ENCODE data around the gene USP50.
"Not testable (repeated sequence)": the region's sequence is repeated elsewhere in the genome, so short reads cannot be mapped to it uniquely, and the experiment has no call there.

The USP50 gene

DNA sequence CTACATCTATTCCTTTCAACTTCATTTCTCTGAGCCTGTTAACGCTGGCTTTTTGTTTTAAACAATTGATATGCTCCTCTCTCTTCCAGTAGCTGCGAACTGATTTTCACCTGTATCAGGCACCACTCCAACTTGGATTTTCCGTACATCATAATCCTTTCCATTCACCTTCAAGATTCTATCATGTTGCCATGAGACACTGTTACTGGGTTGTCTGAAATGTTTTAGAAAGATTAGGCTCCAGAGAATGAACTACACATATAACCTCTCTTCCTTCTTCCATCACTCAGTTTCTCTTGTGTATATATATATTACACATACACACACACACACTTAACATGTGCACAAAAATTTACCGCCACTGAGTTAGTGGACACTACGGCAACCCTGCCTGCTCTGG, at the start of gene USP50:
TSS of gene USP50 (minus strand) at position 101 of the 400 bp plus-strand sequence. CDS start 141 bp downstream, outside the sequence.
- H3K4me1 ChIP-seq (ENCODE audit: control insufficient read depth in 5 of 5, insufficient read depth in 5 of 5, low read length in 5 of 5) = peaks cover 0 to 5% (median 0%) of the 10 kb centered on the region in 5 donors
- H3K4me3 ChIP-seq (ENCODE audit: low read depth in 1 of 5, low read length in 5 of 5) = no peak within 1 kb of the TSS
- H3K9me3 ChIP-seq (ENCODE audit: control insufficient read depth in 5 of 5, low read length in 5 of 5) = no peaks in the 10 kb centered on the region
- H3K27me3 ChIP-seq (ENCODE audit: control insufficient read depth in 5 of 5, insufficient read depth in 4 of 5, low read length in 5 of 5) = no peaks in the 10 kb centered on the region
- H3K27ac ChIP-seq (ENCODE audit: low read depth, low read length) = no peak within 1 kb of the TSS
- H3K9ac ChIP-seq (ENCODE audit: low read length in 5 of 5) = no peak within 1 kb of the TSS
- H3K36me3 ChIP-seq (ENCODE audit: control insufficient read depth in 5 of 5, insufficient read depth in 5 of 5, low read length in 5 of 5) = no peaks in the 10 kb centered on the region

- peaks cover 45 to 80% (median 62%) of the 10 kb centered on the region in 5 donors for H3K36me3 ChIP-seq (ENCODE audit: control insufficient read depth in 5 of 5, insufficient read depth in 5 of 5, low read length in 5 of 5)
- H3K27me3 ChIP-seq (ENCODE audit: control insufficient read depth in 5 of 5, insufficient read depth in 4 of 5, low read length in 5 of 5) = no peaks in the 10 kb centered on the region
- no peak overlapping the region for H3K4me3 ChIP-seq (ENCODE audit: low read depth in 1 of 5, low read length in 5 of 5)
- no peak overlapping the region for H3K9ac ChIP-seq (ENCODE audit: low read length in 5 of 5)
- H3K9me3 ChIP-seq (ENCODE audit: control insufficient read depth in 5 of 5, low read length in 5 of 5) = no peaks in the 10 kb centered on the region
- H3K27ac ChIP-seq (ENCODE audit: low read depth, low read length) = no peak overlapping the region
- H3K4me1 ChIP-seq (ENCODE audit: control insufficient read depth in 5 of 5, insufficient read depth in 5 of 5, low read length in 5 of 5) = no peaks in the 10 kb centered on the region
These were observed 47.8 kb upstream of the USP50 start for GRCh38 chr15:50594311-50594710.

DNA sequence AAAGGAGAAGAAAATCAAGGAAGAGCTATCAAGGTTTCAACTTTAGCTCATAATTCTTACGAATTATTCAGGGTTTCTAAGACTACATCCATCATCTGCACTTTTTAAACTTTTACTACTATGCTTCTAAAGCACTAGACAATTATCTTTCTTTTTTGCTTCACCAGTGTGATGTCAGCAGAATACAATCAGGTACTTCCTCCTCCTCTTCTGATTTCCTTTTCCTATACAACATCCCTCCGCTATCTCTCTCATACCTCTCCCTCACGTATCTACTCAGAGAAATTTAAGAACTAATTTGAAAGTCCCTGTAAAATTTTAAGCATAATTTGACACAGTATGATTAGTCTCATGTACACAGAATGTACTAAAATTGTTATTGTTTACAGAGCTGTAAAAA, 47.3 kb upstream of the USP50 start:
- H3K27me3 ChIP-seq (ENCODE audit: control insufficient read depth in 5 of 5, insufficient read depth in 4 of 5, low read length in 5 of 5) = no peaks in the 10 kb centered on the region
- H3K36me3 ChIP-seq (ENCODE audit: control insufficient read depth in 5 of 5, insufficient read depth in 5 of 5, low read length in 5 of 5) = peaks cover 45 to 83% (median 67%) of the 10 kb centered on the region in 5 donors
- no peak overlapping the region for H3K27ac ChIP-seq (ENCODE audit: low read depth, low read length)
- H3K9ac ChIP-seq (ENCODE audit: low read length in 5 of 5) = no peak overlapping the region
- no peak overlapping the region for H3K4me3 ChIP-seq (ENCODE audit: low read depth in 1 of 5, low read length in 5 of 5)
- H3K9me3 ChIP-seq (ENCODE audit: control insufficient read depth in 5 of 5, low read length in 5 of 5) = no peaks in the 10 kb centered on the region
- H3K4me1 ChIP-seq (ENCODE audit: control insufficient read depth in 5 of 5, insufficient read depth in 5 of 5, low read length in 5 of 5) = no peaks in the 10 kb centered on the region

DNA sequence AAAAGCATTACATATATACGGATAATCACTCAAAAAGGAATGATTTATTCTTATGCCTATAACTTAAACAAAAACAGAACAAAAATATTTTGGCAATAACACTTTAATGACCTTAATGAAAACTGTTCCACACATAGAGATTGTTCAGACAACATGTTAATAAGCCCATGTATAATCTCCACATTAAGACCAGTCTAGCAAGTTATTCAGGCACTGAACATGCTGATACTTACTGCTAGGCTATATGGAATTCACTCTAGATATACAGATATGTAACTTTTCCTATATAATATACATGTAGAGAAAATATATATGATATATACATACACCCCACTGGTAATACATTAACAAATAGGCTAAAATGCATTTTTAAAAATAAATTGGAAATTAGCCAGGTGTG, 43.8 kb upstream of the USP50 start:
- H3K36me3 ChIP-seq (ENCODE audit: control insufficient read depth in 5 of 5, insufficient read depth in 5 of 5, low read length in 5 of 5) = peaks cover 47 to 86% (median 74%) of the 10 kb centered on the region in 5 donors
- no peak overlapping the region for H3K27ac ChIP-seq (ENCODE audit: low read depth, low read length)
- no peaks in the 10 kb centered on the region for H3K27me3 ChIP-seq (ENCODE audit: control insufficient read depth in 5 of 5, insufficient read depth in 4 of 5, low read length in 5 of 5)
- no peak overlapping the region for H3K9ac ChIP-seq (ENCODE audit: low read length in 5 of 5)
- no peaks in the 10 kb centered on the region for H3K4me1 ChIP-seq (ENCODE audit: control insufficient read depth in 5 of 5, insufficient read depth in 5 of 5, low read length in 5 of 5)
- no peak overlapping the region for H3K4me3 ChIP-seq (ENCODE audit: low read depth in 1 of 5, low read length in 5 of 5)
- no peaks in the 10 kb centered on the region for H3K9me3 ChIP-seq (ENCODE audit: control insufficient read depth in 5 of 5, low read length in 5 of 5)

DNA sequence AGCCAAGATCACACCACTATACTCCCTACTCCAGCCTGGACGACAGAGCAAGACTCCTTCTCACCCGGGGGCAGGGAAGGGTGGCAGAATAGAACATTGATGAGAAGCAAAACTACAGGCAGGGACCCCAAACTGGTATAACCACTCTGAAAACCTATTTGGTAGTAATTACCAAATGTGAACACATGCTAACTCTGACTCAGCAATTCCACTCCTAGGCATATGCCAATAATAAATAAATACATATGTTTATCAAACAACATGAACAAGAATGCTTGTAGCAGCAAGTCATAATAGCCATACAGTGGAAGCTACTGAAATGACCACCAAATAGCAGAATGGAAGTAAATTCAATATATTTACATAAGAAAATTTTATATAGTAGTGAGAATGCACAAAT, 31.0 kb upstream of the USP50 start:
- no peaks in the 10 kb centered on the region for H3K27me3 ChIP-seq (ENCODE audit: control insufficient read depth in 5 of 5, insufficient read depth in 4 of 5, low read length in 5 of 5)
- H3K4me1 ChIP-seq (ENCODE audit: control insufficient read depth in 5 of 5, insufficient read depth in 5 of 5, low read length in 5 of 5) = no peaks in the 10 kb centered on the region
- H3K4me3 ChIP-seq (ENCODE audit: low read depth in 1 of 5, low read length in 5 of 5) = no peak overlapping the region
- H3K36me3 ChIP-seq (ENCODE audit: control insufficient read depth in 5 of 5, insufficient read depth in 5 of 5, low read length in 5 of 5) = peaks cover 54 to 76% (median 67%) of the 10 kb centered on the region in 5 donors
- H3K9me3 ChIP-seq (ENCODE audit: control insufficient read depth in 5 of 5, low read length in 5 of 5) = no peaks in the 10 kb centered on the region
- no peak overlapping the region for H3K9ac ChIP-seq (ENCODE audit: low read length in 5 of 5)
- no peak overlapping the region for H3K27ac ChIP-seq (ENCODE audit: low read depth, low read length)

GRCh38 chr15:50576166-50576565, 29.7 kb upstream of the USP50 start:
- Histone ChIP-seq H3K4me3 (ENCODE audit: low read depth in 1 of 5, low read length in 5 of 5) (no peak overlapping the region), H3K27ac (ENCODE audit: low read depth, low read length) (no peak overlapping the region), H3K9me3 (ENCODE audit: control insufficient read depth in 5 of 5, low read length in 5 of 5) (no peaks in the 10 kb centered on the region), H3K4me1 (ENCODE audit: control insufficient read depth in 5 of 5, insufficient read depth in 5 of 5, low read length in 5 of 5) (no peaks in the 10 kb centered on the region), H3K27me3 (ENCODE audit: control insufficient read depth in 5 of 5, insufficient read depth in 4 of 5, low read length in 5 of 5) (no peaks in the 10 kb centered on the region), H3K9ac (ENCODE audit: low read length in 5 of 5) (no peak overlapping the region), H3K36me3 (ENCODE audit: control insufficient read depth in 5 of 5, insufficient read depth in 5 of 5, low read length in 5 of 5) (peaks cover 59 to 78% (median 68%) of the 10 kb centered on the region in 5 donors)

GRCh38 chr15:50573842-50574241, 27.4 kb upstream of the USP50 start:
- not testable (repeated sequence) for H3K9ac ChIP-seq (ENCODE audit: low read length in 5 of 5); H3K9me3 ChIP-seq (ENCODE audit: control insufficient read depth in 5 of 5, low read length in 5 of 5); H3K4me3 ChIP-seq (ENCODE audit: low read depth in 1 of 5, low read length in 5 of 5); H3K27me3 ChIP-seq (ENCODE audit: control insufficient read depth in 5 of 5, insufficient read depth in 4 of 5, low read length in 5 of 5); H3K4me1 ChIP-seq (ENCODE audit: control insufficient read depth in 5 of 5, insufficient read depth in 5 of 5, low read length in 5 of 5); H3K27ac ChIP-seq (ENCODE audit: low read depth, low read length)
- H3K36me3 ChIP-seq (ENCODE audit: control insufficient read depth in 5 of 5, insufficient read depth in 5 of 5, low read length in 5 of 5) = peaks cover 56 to 72% (median 64%) of the 10 kb centered on the region in 5 donors

GRCh38 chr15:50563756-50564155, 17.3 kb upstream of the USP50 start:
- no peak overlapping the region for H3K4me3 ChIP-seq (ENCODE audit: low read depth in 1 of 5, low read length in 5 of 5)
- H3K9ac ChIP-seq (ENCODE audit: low read length in 5 of 5) = no peak overlapping the region
- no peaks in the 10 kb centered on the region for H3K4me1 ChIP-seq (ENCODE audit: control insufficient read depth in 5 of 5, insufficient read depth in 5 of 5, low read length in 5 of 5)
- H3K9me3 ChIP-seq (ENCODE audit: control insufficient read depth in 5 of 5, low read length in 5 of 5) = no peaks in the 10 kb centered on the region
- no peak overlapping the region for H3K27ac ChIP-seq (ENCODE audit: low read depth, low read length)
- peaks cover 18 to 55% (median 31%) of the 10 kb centered on the region in 5 donors for H3K36me3 ChIP-seq (ENCODE audit: control insufficient read depth in 5 of 5, insufficient read depth in 5 of 5, low read length in 5 of 5)
- H3K27me3 ChIP-seq (ENCODE audit: control insufficient read depth in 5 of 5, insufficient read depth in 4 of 5, low read length in 5 of 5) = no peaks in the 10 kb centered on the region

GRCh38 chr15:50562735-50563640, 16.5 kb upstream of the USP50 start:
- peaks cover 18 to 53% (median 33%) of the 10 kb centered on the region in 5 donors for H3K36me3 ChIP-seq (ENCODE audit: control insufficient read depth in 5 of 5, insufficient read depth in 5 of 5, low read length in 5 of 5)
- H3K9ac ChIP-seq (ENCODE audit: low read length in 5 of 5) = no peak overlapping the region
- H3K9me3 ChIP-seq (ENCODE audit: control insufficient read depth in 5 of 5, low read length in 5 of 5) = no peaks in the 10 kb centered on the region
- no peak overlapping the region for H3K27ac ChIP-seq (ENCODE audit: low read depth, low read length)
- no peak overlapping the region for H3K4me3 ChIP-seq (ENCODE audit: low read depth in 1 of 5, low read length in 5 of 5)
- no peaks in the 10 kb centered on the region for H3K27me3 ChIP-seq (ENCODE audit: control insufficient read depth in 5 of 5, insufficient read depth in 4 of 5, low read length in 5 of 5)
- H3K4me1 ChIP-seq (ENCODE audit: control insufficient read depth in 5 of 5, insufficient read depth in 5 of 5, low read length in 5 of 5) = no peaks in the 10 kb centered on the region

DNA sequence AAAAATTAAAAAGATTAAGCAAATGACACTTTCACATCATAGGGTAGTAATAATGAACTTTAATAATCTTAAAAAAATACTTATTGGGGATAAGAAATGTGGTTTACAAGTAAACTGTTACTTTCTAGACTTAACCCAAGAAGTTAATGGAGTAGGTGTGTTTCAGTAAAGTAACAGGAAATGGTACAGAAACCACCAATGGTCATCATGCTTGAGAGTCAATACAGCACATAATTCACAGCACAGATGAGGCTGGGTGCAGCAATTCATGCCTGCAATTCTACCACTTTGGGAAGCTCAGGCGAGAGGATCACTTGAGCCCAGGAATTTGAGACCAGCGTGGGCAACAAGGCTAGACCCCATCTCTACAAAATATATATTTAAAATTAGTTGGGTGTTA, 11.5 kb upstream of the USP50 start:
- H3K9me3 ChIP-seq (ENCODE audit: control insufficient read depth in 5 of 5, low read length in 5 of 5) = no peaks in the 10 kb centered on the region
- no peaks in the 10 kb centered on the region for H3K4me1 ChIP-seq (ENCODE audit: control insufficient read depth in 5 of 5, insufficient read depth in 5 of 5, low read length in 5 of 5)
- no peak overlapping the region for H3K9ac ChIP-seq (ENCODE audit: low read length in 5 of 5)
- no peaks in the 10 kb centered on the region for H3K27me3 ChIP-seq (ENCODE audit: control insufficient read depth in 5 of 5, insufficient read depth in 4 of 5, low read length in 5 of 5)
- no peak overlapping the region for H3K27ac ChIP-seq (ENCODE audit: low read depth, low read length)
- H3K36me3 ChIP-seq (ENCODE audit: control insufficient read depth in 5 of 5, insufficient read depth in 5 of 5, low read length in 5 of 5) = peaks cover 16 to 38% (median 24%) of the 10 kb centered on the region in 5 donors
- no peak overlapping the region for H3K4me3 ChIP-seq (ENCODE audit: low read depth in 1 of 5, low read length in 5 of 5)

Data from subcutaneous abdominal adipose tissue (tissue), 5 donors.